GDM1 (cell line): ENCODE data around the gene C17orf100.

Source experiments
- DNase-seq: peaks from one replicate; lab custom pipeline; 2025; lab: John Stamatoyannopoulos, UW

The C17orf100 gene

GRCh38 chr17:6651354-6651918 is at the start of gene C17orf100, which contains the start of gene MED31:
Gene C17orf100 (plus strand): TSS chr17:6651762. CDS start chr17:6651914, 152 bp downstream.
Gene MED31 (minus strand): TSS chr17:6651605. CDS start chr17:6651528, 77 bp downstream.
- peak; percentile 85 for DNase-seq

GRCh38 chr17:6602141-6602540 is 49.4 kb upstream of the C17orf100 start:
- DNase-seq, result no peak

GRCh38 chr17:6603744-6604325 is 47.7 kb upstream of the C17orf100 start:
- DNase-seq, result no peak

- DNase-seq, result no peak
Observed at GRCh38 chr17:6605142-6605541, 46.4 kb upstream of the C17orf100 start.

GRCh38 chr17:6608321-6608720 is 43.2 kb upstream of the C17orf100 start:
- no peak for DNase-seq

- no peak for DNase-seq
Observed at GRCh38 chr17:6610011-6610410, 41.6 kb upstream of the C17orf100 start.

GRCh38 chr17:6611231-6611630 is 40.3 kb upstream of the C17orf100 start:
- no peak for DNase-seq

- DNase-seq, result no peak
Observed at GRCh38 chr17:6623941-6624340, 27.6 kb upstream of the C17orf100 start.

- no peak for DNase-seq
Observed at GRCh38 chr17:6626616-6627015, 24.9 kb upstream of the C17orf100 start.

- no peak for DNase-seq
Observed at GRCh38 chr17:6627019-6627418, 24.5 kb upstream of the C17orf100 start.

- DNase-seq, result no peak
Observed at GRCh38 chr17:6630390-6630789, 21.2 kb upstream of the C17orf100 start.

- no peak for DNase-seq
Observed at GRCh38 chr17:6632530-6632929, 19.0 kb upstream of the C17orf100 start.

GRCh38 chr17:6633263-6633662 is 18.3 kb upstream of the C17orf100 start:
- DNase-seq, result no peak

- no peak for DNase-seq
Observed at GRCh38 chr17:6636105-6636504, 15.5 kb upstream of the C17orf100 start.

- DNase-seq, result no peak
Observed at GRCh38 chr17:6636616-6637457, 14.7 kb upstream of the C17orf100 start.

- DNase-seq, result no peak
Observed at GRCh38 chr17:6637458-6637840, 14.1 kb upstream of the C17orf100 start.

- no peak for DNase-seq
Observed at GRCh38 chr17:6638046-6638908, 13.3 kb upstream of the C17orf100 start.

- no peak for DNase-seq
Observed at GRCh38 chr17:6639014-6639585, 12.5 kb upstream of the C17orf100 start.

GRCh38 chr17:6639586-6640535 is 11.7 kb upstream of the C17orf100 start:
- DNase-seq, result no peak

GRCh38 chr17:6640536-6641246 is 10.9 kb upstream of the C17orf100 start, which contains the start of the genes KIAA0753 and TXNDC17:
Gene KIAA0753 (minus strand): TSS chr17:6640711. CDS start chr17:6635103, 5,608 bp downstream.
Gene TXNDC17 (plus strand): TSS chr17:6641060. CDS start chr17:6641083, 23 bp downstream.
- DNase-seq, result peak; percentile 87
